WERI-Rb-1 (cell line): ENCODE measurements around the gene SYNDIG1.

ENCODE experiments used
- DNase-seq: peaks from one replicate; pipeline ENCODE4 v3.0.0-alpha.2; 2020
- H3K27ac ChIP-seq: fragments of 250-450 bp; sonication (Bioruptor Pico); 2 replicates; pipeline ENCODE4 v1.5.1; 2020; ENCODE audit warnings: mild to moderate bottlenecking, moderate library complexity
- H3K27me3 ChIP-seq: fragments of 250-450 bp; sonication (Bioruptor Pico); 2 replicates; pipeline ENCODE4 v1.5.1; 2021; ENCODE audit warnings: mild to moderate bottlenecking, low read depth, moderate library complexity; ENCODE audit not compliant: insufficient read depth, severe bottlenecking
- H3K36me3 ChIP-seq: fragments of 250-450 bp; sonication (Bioruptor Pico); 2 replicates; pipeline ENCODE4 v1.5.1; 2020; ENCODE audit warnings: mild to moderate bottlenecking, moderate library complexity
- H3K4me3 ChIP-seq: 2 replicates; pipeline ENCODE4 v1.5.1; 2011; ENCODE audit warnings: low read depth, mild to moderate bottlenecking, control low read depth, low read length
- H3K9me3 ChIP-seq: fragments of 250-450 bp; sonication (Bioruptor Pico); 2 replicates; pipeline ENCODE4 v1.5.1; 2021; ENCODE audit warnings: mild to moderate bottlenecking, moderate library complexity; ENCODE audit not compliant: severe bottlenecking
- TF ChIP-seq, protein P1 (sequence below): IDR thresholded peaks from 2 replicates; pipeline ENCODE4 v1.5.1; 2011; ENCODE audit warnings: low read depth, mild to moderate bottlenecking, control low read depth, inconsistent platforms, low read length

SYNDIG1 gene

GRCh38 chr20:24705486-24705885 lies 236.1 kb downstream of the SYNDIG1 start:
- no peak overlapping the region for H3K27ac ChIP-seq
- no peaks in the 10 kb centered on the region for H3K9me3 ChIP-seq
- no peak overlapping the region for H3K4me3 ChIP-seq
- H3K36me3 ChIP-seq = no peaks in the 10 kb centered on the region
- no peak for DNase-seq
- TF ChIP-seq, protein P1, sequence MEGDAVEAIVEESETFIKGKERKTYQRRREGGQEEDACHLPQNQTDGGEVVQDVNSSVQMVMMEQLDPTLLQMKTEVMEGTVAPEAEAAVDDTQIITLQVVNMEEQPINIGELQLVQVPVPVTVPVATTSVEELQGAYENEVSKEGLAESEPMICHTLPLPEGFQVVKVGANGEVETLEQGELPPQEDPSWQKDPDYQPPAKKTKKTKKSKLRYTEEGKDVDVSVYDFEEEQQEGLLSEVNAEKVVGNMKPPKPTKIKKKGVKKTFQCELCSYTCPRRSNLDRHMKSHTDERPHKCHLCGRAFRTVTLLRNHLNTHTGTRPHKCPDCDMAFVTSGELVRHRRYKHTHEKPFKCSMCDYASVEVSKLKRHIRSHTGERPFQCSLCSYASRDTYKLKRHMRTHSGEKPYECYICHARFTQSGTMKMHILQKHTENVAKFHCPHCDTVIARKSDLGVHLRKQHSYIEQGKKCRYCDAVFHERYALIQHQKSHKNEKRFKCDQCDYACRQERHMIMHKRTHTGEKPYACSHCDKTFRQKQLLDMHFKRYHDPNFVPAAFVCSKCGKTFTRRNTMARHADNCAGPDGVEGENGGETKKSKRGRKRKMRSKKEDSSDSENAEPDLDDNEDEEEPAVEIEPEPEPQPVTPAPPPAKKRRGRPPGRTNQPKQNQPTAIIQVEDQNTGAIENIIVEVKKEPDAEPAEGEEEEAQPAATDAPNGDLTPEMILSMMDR = no peak
- H3K27me3 ChIP-seq = no peaks in the 10 kb centered on the region

DNA sequence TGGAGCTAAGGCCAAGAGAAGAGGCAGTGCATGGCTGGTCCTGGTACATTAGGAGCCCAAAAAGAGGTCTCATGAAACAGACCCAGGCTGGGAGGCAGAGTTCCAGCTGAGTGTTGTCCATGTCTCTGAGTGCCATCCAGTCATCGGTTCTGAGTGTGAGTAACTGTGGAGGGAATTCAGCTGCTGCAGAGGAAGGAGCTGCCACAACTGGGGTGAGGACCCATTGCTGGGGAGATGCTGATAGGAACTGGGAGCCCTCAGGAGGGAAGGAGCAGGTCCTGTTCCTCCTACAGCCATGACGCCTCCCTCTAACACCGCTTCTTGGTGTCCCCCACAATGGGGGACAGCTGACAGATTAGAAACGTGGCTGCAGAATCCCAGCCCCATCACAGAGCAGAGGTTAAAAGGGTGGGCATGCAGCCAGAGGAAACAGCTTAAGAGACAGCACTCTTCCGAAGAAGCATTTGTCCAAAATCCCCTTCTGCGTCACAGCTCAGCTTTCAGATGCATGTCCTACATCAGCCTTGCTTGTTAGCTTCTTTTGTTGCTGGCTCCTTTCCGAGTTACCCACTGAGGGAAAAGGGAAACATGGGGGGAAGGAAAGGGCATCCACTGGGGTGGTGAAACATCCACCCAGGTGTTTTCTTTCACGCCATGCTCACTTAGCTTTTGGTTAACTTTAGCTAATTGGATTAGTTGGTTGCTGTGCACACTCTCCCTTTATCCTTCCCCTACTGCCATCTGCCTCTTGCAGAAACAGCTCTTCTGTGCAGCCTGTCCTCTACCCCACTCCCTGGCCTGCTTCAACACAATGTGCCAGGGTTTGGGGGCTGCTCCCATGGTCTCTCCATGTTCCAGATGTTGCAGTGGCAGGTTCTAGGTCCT lies 239.2 kb downstream of the SYNDIG1 start:
- TF ChIP-seq, protein P1 = no peak
- peak; percentile 62 for DNase-seq
- H3K27me3 ChIP-seq = no peaks in the 10 kb centered on the region

More for the DNA sequence above, 239.2 kb downstream of the SYNDIG1 start:
- Histone ChIP-seq H3K4me3 (peak overlapping the region; percentile 34), H3K36me3 (no peaks in the 10 kb centered on the region), H3K9me3 (peaks cover 5% of the 10 kb centered on the region), H3K27ac (peak overlapping the region; percentile 72)
